GM19455 (cell line): ENCODE results near the gene ERC2.

Source experiments
- ATAC-seq: cut with Tn5 transposase; IDR thresholded peaks from one replicate; pipeline ENCODE4 v1.9.1; 2021; ENCODE audit not compliant: unreplicated experiment

Gene ERC2

DNA sequence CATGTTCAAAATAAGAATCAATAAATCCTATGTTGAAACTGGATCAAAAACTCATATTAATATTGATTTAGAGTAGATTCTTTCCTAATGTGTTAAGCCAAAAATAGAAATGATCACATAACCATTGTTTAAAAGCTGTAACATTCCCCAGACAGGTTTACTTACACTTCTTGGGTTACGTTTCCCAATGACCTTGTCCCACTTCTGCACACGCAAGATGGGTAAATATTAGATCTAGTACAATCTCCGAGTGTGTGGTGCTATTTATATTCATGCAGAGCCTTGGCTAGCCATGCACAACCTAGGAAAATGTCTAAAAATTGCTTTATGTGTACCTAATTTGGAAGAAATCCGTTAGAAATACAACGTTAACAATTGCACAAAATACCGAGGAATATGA lies 39.6 kb downstream of the ERC2 start:
- ATAC-seq = no peak

DNA sequence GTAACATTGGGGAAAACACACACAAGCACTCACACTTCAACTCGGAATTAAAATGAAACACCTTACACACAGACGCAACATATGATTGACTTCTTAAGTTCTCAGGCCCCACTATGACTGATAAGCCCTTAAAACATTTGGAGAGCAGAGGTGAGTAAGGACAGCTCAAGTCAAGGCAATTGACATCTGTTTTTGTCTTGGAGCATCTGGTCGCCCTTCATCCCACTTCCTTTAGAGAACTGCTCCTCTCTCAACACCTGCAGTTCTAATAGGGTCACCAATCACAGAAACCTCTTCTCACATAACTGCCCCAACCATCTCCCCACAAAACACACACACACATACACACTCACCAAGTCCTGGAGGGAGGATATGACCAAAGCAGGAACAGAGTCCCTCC lies 43.4 kb downstream of the ERC2 start:
- ATAC-seq = no peak

- no peak for ATAC-seq
These were observed 43.9 kb downstream of the ERC2 start for GRCh38 chr3:56424336-56424735.

GRCh38 chr3:56423661-56424099 lies 44.6 kb downstream of the ERC2 start:
- ATAC-seq = no peak

DNA sequence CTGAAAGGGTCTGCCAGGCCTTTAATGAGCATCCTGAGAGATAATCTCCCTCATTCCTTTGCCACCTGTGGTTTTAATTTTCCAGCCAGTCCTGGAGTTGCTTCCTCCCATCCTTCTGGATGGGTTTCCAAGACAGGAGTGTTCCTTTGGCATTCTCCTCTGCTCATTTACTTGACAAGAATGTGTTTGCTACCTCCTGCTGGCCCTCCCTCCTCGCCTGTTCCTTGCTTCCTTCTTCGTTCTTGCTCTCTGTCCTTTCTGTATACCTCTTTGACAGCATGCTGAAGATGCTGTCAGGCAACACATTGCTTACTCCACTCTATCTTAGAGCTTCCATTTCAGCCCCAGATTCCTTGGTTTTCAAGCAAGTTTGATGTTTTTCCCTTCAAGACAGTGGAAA lies 46.0 kb downstream of the ERC2 start:
- no peak for ATAC-seq

GRCh38 chr3:56421205-56421604 lies 47.1 kb downstream of the ERC2 start:
- no peak for ATAC-seq

DNA sequence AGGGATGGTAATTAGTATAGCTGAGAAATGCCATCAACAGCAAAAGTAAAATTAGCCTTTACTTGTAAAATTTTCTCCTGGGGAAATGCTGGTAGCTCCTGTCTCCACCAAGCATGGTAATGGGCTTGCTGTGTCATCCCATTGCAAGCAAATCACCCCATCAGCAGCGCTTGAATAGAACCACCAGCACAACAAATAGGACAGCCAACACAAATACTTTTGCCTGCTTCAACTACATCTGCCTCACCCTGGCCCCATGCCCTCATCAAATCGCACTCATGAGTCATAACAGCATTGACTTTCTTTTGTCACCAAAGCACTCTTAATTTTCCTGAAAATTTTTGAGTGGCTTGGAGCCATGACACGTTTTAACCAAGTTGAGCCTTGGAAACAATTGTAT lies 52.6 kb downstream of the ERC2 start:
- no peak for ATAC-seq

- ATAC-seq = no peak
These were observed 54.4 kb downstream of the ERC2 start for GRCh38 chr3:56413911-56414310.

- no peak for ATAC-seq
These were observed 57.1 kb downstream of the ERC2 start for GRCh38 chr3:56411166-56411565.

DNA sequence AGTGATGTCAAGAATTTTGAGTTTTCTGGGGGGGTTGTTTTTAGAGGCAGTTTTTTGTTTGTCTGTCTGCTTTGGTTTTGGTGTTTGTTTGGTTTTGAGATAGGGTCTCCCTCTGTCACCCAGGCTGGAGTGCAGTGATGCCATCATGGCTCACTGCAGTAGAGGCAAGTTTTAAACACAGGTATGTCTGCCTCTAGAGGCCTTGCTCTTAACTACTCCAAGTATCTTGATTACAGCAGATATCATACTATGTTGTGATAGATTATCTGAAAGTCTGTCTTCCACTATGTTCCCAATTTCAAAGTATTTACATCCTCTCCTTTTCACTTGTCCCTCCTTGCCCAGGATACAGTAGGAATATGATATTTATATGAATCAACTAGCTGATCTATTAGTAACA lies 57.7 kb downstream of the ERC2 start:
- no peak for ATAC-seq

DNA sequence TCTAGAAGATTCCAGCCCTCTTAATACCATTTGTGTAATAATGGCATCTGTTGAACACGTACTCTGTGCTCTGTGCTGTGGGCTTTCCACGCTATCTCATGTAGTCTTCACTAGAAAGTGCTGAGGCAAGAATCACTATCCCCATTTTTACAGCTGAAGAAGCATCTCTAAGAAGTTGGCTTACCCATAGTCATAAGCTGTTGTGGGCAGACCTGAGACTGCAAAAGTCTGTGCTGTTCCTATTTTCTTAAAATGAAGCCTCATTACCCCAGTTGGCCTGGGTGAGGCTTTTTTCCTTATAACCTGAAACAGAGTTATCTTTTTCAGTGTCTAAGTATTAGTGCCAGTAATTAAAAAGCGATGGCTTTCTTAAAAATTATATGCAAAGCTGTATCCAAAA lies 58.5 kb downstream of the ERC2 start:
- no peak for ATAC-seq

GRCh38 chr3:56408761-56409196 lies 59.5 kb downstream of the ERC2 start:
- ATAC-seq = no peak

DNA sequence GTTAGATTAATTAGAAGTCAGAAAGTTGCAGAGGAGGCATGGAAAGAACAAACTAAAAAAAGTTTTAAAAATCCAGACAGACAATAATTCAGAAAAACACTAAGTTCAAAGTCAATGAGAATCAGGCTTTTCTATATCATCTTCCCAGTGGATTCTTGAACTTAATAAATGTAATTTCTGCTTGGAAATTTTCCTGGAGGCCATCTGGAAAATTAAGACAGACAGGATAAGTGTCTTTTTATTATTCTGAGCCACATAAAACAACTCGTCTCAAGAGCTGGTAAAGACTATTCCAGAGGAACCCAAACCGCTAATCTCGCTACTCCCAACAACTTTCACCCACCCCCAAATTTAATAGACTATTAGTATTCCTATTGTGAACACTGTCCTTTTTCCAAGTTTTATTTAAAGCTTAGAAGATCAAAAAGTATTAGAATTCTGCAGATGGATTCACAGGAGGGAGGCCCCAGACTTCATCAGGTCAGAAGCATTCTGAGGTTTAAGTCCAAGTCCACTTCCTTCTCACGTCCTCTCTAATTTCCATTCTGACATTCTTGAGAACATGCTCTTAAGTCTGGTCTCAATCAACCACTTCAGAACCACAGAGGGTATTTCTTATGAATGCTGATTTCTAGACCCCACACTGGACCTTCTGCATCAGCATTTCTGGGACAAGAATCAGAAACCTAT lies 61.3 kb downstream of the ERC2 start:
- no peak for ATAC-seq

- ATAC-seq = no peak
These were observed 63.4 kb downstream of the ERC2 start for GRCh38 chr3:56404884-56405283.

DNA sequence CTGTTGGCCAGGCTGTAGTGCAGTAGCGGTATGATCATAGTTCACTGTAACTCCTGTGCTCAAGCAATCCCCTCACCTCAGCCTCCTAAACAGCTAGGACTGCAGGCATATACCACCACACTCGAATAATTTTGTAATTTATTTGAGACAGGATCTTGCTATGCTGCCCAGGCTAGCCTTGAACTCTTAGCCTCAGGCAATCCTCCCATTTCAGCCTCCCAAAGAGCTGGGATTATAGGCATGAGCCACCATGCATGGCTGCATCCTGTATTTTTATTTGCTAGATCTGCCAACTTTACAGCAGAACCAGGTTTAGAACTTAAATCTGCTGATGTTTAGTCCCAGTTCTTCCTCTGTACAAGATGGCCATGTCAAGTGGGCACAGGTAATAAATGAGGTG lies 69.6 kb downstream of the ERC2 start:
- no peak for ATAC-seq

- no peak for ATAC-seq
These were observed 70.5 kb downstream of the ERC2 start for GRCh38 chr3:56397798-56398197.

DNA sequence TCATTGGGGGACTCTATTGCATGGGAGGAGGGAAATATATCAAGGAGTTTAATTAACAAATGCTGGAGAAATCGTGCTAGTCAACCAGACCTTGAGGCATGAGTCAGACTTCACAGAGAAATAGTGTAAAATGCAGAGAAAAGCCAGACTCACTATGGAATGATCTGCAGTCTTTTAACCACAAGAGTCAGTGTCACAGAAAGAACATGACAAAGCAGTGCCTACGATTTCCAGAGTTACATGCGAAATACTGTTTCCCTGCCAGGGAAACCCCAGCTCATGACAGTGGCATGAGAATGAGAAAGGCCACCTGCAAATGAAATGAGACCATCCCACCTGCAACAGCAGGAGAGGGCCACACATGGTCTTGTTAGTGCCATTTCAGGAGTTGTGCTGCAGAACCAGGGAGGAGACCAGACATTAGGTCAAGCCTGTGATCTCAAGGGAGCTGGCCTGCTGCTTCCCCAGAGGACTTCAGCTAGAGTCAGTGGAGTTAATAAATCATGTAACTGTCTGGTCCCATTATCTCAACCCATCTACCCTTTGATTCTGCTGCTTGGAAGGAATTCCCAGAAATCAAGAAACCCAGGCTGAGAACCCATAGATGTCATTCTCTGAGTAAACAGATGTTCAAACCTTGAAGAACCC lies 79.0 kb downstream of the ERC2 start:
- no peak for ATAC-seq

DNA sequence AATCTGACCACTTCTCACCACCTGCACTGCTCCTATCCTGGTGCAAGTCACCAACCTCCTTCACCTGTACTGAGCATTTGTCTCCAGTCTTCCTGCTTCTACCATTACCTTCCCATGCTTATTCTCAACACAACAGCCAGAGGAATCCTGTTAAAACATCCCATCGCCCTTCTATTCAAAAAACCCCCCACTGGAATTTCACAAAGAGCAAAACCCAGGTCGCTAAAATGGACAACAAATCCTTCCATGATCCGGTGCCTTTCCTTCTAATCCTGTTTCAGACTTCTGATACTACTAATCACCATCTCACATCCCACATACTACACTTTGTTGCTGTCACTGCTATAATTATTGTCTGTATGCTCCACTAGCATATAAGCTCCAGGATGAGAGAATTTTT lies 85.2 kb downstream of the ERC2 start:
- no peak for ATAC-seq

DNA sequence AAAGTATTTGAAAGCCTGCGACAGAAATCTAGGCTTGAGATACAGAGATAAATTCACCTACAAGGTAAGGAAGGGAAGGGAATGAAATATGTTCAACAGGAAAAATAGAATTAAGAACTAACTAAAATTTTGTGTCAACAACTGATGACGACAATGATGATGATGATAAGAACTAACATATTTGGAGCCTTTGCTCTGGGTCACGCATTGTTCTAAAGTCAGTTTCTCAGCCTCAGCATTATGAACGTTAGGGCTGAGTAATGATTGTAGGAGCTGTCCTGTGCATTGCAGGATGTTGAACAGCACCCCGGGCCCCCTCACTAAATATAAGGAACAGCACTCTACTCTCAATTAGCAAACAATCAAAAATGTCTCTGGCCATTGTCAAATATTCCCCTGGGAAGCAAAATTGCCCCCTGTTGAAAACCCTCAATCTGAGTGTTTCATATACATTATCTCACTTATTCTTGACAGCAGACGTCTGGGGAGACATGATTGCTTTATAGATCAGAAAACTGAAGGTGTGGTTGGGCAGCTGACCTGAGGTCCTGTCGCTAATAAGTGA lies 88.5 kb downstream of the ERC2 start:
- no peak for ATAC-seq

DNA sequence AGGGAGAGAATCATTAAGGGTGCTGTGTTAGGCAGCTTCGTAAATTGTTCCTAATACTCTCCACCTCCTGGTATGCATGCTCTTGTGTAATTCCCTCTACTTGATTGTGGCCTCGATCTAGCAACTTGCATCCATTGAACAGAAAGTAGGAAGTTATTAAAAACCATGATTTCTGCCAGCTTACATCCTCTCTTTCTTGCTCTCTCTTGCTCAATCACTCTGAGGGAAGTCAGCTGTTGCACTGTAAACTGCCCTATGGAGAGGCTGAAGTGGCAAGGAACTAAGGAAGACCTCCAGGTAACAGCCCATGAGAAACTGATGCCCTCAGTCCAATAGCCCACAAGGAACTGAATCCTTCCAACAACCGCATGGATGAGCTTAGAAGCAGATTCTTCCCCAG lies 92.6 kb downstream of the ERC2 start:
- ATAC-seq = no peak

DNA sequence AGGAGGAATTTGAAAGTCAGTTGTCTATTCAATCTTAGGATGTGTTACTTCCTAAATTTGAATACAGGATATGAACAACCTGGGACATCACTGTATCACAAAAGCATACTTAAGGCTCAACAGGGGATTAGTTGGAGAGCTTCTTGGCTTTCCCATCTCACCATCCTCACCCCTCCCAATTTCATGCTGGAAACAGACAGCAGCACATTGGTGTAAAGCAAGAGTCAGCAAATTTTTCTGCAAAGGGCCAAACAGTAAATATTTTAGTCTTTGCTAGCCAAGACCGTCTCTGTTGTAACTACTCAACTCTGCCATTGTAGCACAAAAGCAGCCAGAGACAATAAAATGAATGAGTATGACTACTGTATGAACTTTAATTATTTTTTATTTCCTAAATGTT lies 94.9 kb downstream of the ERC2 start:
- no peak for ATAC-seq

- no peak for ATAC-seq
These were observed 97.1 kb downstream of the ERC2 start for GRCh38 chr3:56370991-56371775.
